ENCODE data around the gene DAB2IP. TPM values are rescaled to one million over a fixed set of nuclear protein-coding genes. Genes with fewer than 3 reads are reported as not detected.

The DAB2IP gene
- total RNA-seq, 1 experiment from 2014 or later: 52.6 TPM

GRCh38 chr9:121765021-121765950 lies 113.9 kb downstream of the DAB2IP start:
- DNase-seq (ENCODE audit: low spot score) (no peak), ATAC-seq (no peak)
- Mint-ChIP-seq H3K4me1 (0 out of 2 replicates have a peak, but pooled peaks cover 3% of the 10 kb centered on the region), H3K36me3 (peaks cover 32% of the 10 kb centered on the region), H3K27ac (no peak overlapping the region), H3K27me3 (ENCODE audit: low read depth) (no peaks in the 10 kb centered on the region), H3K9me3 (no peaks in the 10 kb centered on the region), H3K4me3 (no peak overlapping the region)
- TF ChIP-seq RORB (CRISPR knock-in tag; IDR thresholded peaks at IDR 0.05) (no peak), GABPB1 (CRISPR knock-in tag; IDR thresholded peaks at IDR 0.05) (peak; percentile 29; the same call in 1 of the 2 replicates), ETV6 (CRISPR knock-in tag; IDR thresholded peaks at IDR 0.05) (no peak), ZNF317 (CRISPR knock-in tag; IDR thresholded peaks at IDR 0.05; ENCODE audit: borderline replicate concordance, low read depth) (no peak), ZNF423 (CRISPR knock-in tag; IDR thresholded peaks at IDR 0.05) (no peak), IRF2 (CRISPR knock-in tag; IDR thresholded peaks at IDR 0.05; ENCODE audit: borderline replicate concordance, low read depth) (no peak)
- POLR2A ChIA-PET: no interaction called here
- CTCF ChIA-PET: interaction anchor here (0.6 to 1.9 kb wide), 4 partner anchors 30 to 240 kb away, joined by 3 to 5 read pairs (median 4); no protein-coding TSS in a partner anchor

GRCh38 chr9:121766081-121766683 lies 114.7 kb downstream of the DAB2IP start:
- H3K9me3 Mint-ChIP-seq: no peaks in the 10 kb centered on the region
- H3K4me3 Mint-ChIP-seq: no peak overlapping the region
- POLR2A ChIA-PET: no interaction called here
- no peak for TF ChIP-seq USF2 (CRISPR knock-in tag; IDR thresholded peaks at IDR 0.05)
- no peak for TF ChIP-seq NR2C2 (CRISPR knock-in tag; IDR thresholded peaks at IDR 0.05)
- TF ChIP-seq ATF2 (CRISPR knock-in tag; IDR thresholded peaks at IDR 0.05; ENCODE audit: borderline replicate concordance, low read depth): no peak
- TF ChIP-seq, protein P1, sequence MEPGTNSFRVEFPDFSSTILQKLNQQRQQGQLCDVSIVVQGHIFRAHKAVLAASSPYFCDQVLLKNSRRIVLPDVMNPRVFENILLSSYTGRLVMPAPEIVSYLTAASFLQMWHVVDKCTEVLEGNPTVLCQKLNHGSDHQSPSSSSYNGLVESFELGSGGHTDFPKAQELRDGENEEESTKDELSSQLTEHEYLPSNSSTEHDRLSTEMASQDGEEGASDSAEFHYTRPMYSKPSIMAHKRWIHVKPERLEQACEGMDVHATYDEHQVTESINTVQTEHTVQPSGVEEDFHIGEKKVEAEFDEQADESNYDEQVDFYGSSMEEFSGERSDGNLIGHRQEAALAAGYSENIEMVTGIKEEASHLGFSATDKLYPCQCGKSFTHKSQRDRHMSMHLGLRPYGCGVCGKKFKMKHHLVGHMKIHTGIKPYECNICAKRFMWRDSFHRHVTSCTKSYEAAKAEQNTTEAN (CRISPR knock-in tag; IDR thresholded peaks at IDR 0.05): no peak
- TF ChIP-seq, protein P2, sequence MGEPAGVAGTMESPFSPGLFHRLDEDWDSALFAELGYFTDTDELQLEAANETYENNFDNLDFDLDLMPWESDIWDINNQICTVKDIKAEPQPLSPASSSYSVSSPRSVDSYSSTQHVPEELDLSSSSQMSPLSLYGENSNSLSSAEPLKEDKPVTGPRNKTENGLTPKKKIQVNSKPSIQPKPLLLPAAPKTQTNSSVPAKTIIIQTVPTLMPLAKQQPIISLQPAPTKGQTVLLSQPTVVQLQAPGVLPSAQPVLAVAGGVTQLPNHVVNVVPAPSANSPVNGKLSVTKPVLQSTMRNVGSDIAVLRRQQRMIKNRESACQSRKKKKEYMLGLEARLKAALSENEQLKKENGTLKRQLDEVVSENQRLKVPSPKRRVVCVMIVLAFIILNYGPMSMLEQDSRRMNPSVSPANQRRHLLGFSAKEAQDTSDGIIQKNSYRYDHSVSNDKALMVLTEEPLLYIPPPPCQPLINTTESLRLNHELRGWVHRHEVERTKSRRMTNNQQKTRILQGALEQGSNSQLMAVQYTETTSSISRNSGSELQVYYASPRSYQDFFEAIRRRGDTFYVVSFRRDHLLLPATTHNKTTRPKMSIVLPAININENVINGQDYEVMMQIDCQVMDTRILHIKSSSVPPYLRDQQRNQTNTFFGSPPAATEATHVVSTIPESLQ (CRISPR knock-in tag; IDR thresholded peaks at IDR 0.05): no peak
- TF ChIP-seq MXD4 (CRISPR knock-in tag; IDR thresholded peaks at IDR 0.05; ENCODE audit: borderline replicate concordance): no peak
- no peak for TF ChIP-seq CREM (CRISPR knock-in tag; IDR thresholded peaks at IDR 0.05)
- TF ChIP-seq KAT7 (CRISPR knock-in tag; IDR thresholded peaks at IDR 0.05; ENCODE audit: borderline replicate concordance): no peak
- H3K27me3 Mint-ChIP-seq (ENCODE audit: low read depth): no peaks in the 10 kb centered on the region
- 0 out of 2 replicates have a peak, but pooled peaks cover 3% of the 10 kb centered on the region for H3K4me1 Mint-ChIP-seq
- CTCF ChIA-PET: interaction anchor here (0.6 to 1.9 kb wide), 4 partner anchors 70 to 239 kb away, joined by 3 to 5 read pairs (median 4); no protein-coding TSS in a partner anchor
- H3K27ac Mint-ChIP-seq: no peak overlapping the region; the same call in 1 of the 2 replicates
- H3K36me3 Mint-ChIP-seq: peaks cover 30% of the 10 kb centered on the region
- ATAC-seq (no peak), DNase-seq (ENCODE audit: low spot score) (no peak)
